Activated T-cell treated with anti-CD3 and anti-CD28 coated beads, Interleukin-2, amount 50 U/mL, for 24 hours (primary cell): Measurements from ENCODE around the gene PRAF2.

Source experiments
- DNase-seq: peaks from one replicate; pipeline ENCODE4 v3.0.0-alpha.2; 2020
- H3K27ac Mint-ChIP-seq: 2 replicates; pipeline ENCODE4 v1.8.0; 2020; ENCODE audit warnings: mild to moderate bottlenecking, mixed read lengths
- H3K27me3 Mint-ChIP-seq: 2 replicates; pipeline ENCODE4 v1.8.0; 2020; ENCODE audit warnings: mixed read lengths
- H3K36me3 Mint-ChIP-seq: 2 replicates; pipeline ENCODE4 v1.8.0; 2020; ENCODE audit warnings: low read depth, mixed read lengths
- H3K4me1 Mint-ChIP-seq: 2 replicates; pipeline ENCODE4 v1.8.0; 2020; ENCODE audit warnings: low read depth, mixed read lengths
- H3K4me3 Mint-ChIP-seq: 2 replicates; pipeline ENCODE4 v1.8.0; 2020; ENCODE audit warnings: mild to moderate bottlenecking, moderate library complexity, mixed read lengths
- H3K9me3 Mint-ChIP-seq: 2 replicates; pipeline ENCODE4 v1.8.0; 2020; ENCODE audit warnings: mixed read lengths

The PRAF2 gene

DNA sequence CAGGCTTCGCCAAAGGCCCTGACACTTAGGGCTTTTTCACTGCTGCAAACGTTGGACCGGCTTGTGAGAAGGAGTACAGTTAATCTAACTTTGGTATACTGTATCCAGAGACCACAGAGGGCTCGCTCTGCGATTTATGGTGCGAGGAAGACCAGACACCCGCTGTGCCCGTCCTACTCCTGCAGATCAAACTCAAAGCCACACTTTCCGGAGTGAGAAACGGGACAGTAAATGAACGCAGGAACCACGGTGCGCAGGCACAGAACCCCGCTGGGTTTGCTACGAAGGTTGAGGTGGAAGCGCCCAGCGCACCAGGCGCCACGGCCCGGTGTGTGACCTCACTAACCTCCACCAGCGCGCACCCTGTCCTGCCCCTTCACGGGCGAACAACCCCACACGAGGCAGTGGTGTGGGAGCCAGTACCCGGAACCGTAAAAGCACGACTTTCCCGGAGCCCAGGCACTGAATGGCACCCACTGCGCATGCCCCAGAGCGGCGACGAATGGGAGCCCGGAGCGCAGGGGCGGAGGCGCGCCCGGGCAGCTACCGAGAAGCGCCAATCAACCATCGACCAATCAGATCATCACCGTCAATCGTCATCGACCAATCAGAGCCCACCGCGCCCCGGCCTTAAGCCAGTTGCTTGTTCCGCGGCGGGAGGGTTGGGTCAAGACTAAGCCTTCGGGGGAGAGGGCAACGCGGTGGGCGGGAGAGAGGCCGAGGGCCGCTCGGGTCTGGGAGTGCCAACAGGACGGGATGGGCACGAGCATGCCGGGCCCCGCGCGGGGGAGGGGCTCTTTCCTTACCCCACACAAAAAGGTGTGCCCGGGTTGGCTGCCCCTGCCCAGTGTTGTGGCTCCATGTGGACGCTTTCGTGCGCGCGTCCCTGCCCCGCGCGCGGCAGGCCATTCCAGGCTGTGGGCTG is 27.2 kb upstream of the PRAF2 start:
- Mint-ChIP-seq H3K27me3 (peaks cover 2% of the 10 kb centered on the region), H3K9me3 (no peaks in the 10 kb centered on the region), H3K4me3 (peak overlapping the region; percentile 89), H3K4me1 (peaks cover 11% of the 10 kb centered on the region), H3K27ac (peak overlapping the region; percentile 94), H3K36me3 (peaks cover 8% of the 10 kb centered on the region)
- DNase-seq = peak; percentile 88

GRCh38 chrX:49096419-49096818 is 22.6 kb upstream of the PRAF2 start:
- no peak overlapping the region for H3K27ac Mint-ChIP-seq
- no peak overlapping the region for H3K4me3 Mint-ChIP-seq
- no peak for DNase-seq
- H3K36me3 Mint-ChIP-seq = peaks cover 6% of the 10 kb centered on the region
- H3K9me3 Mint-ChIP-seq = no peaks in the 10 kb centered on the region
- peaks cover 5% of the 10 kb centered on the region for H3K4me1 Mint-ChIP-seq
- H3K27me3 Mint-ChIP-seq = peaks cover 2% of the 10 kb centered on the region

DNA sequence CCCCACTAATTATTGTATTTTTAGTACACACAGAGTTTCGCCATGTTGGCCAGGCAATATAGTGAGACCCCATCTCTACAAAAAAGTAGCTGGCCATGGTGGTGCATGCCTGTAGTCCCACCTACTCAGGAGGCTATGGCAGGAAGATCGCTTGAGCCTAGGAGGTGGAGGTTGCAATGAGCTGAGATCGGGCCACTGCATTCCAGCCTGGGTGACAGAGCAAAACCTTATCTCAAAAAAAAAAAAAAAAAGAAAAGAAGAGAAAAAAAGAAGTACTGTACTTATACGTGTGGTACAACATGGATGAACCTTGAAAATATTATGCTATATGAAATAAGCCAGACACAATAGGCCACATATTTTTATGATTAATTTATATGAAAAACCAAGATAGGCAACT is 15.8 kb upstream of the PRAF2 start:
- DNase-seq = no peak
- Mint-ChIP-seq H3K4me3 (no peak overlapping the region), H3K9me3 (no peaks in the 10 kb centered on the region), H3K4me1 (no peaks in the 10 kb centered on the region), H3K27ac (no peak overlapping the region), H3K36me3 (no peaks in the 10 kb centered on the region), H3K27me3 (peaks cover 5% of the 10 kb centered on the region)

- peaks cover 3% of the 10 kb centered on the region for H3K36me3 Mint-ChIP-seq
- H3K27ac Mint-ChIP-seq = no peak overlapping the region
- H3K27me3 Mint-ChIP-seq = peaks cover 4% of the 10 kb centered on the region
- H3K4me3 Mint-ChIP-seq = no peak overlapping the region
- H3K9me3 Mint-ChIP-seq = no peaks in the 10 kb centered on the region
- no peak for DNase-seq
- H3K4me1 Mint-ChIP-seq = peaks cover 14% of the 10 kb centered on the region
Measured at GRCh38 chrX:49082271-49082871, 8.6 kb upstream of the PRAF2 start.

DNA sequence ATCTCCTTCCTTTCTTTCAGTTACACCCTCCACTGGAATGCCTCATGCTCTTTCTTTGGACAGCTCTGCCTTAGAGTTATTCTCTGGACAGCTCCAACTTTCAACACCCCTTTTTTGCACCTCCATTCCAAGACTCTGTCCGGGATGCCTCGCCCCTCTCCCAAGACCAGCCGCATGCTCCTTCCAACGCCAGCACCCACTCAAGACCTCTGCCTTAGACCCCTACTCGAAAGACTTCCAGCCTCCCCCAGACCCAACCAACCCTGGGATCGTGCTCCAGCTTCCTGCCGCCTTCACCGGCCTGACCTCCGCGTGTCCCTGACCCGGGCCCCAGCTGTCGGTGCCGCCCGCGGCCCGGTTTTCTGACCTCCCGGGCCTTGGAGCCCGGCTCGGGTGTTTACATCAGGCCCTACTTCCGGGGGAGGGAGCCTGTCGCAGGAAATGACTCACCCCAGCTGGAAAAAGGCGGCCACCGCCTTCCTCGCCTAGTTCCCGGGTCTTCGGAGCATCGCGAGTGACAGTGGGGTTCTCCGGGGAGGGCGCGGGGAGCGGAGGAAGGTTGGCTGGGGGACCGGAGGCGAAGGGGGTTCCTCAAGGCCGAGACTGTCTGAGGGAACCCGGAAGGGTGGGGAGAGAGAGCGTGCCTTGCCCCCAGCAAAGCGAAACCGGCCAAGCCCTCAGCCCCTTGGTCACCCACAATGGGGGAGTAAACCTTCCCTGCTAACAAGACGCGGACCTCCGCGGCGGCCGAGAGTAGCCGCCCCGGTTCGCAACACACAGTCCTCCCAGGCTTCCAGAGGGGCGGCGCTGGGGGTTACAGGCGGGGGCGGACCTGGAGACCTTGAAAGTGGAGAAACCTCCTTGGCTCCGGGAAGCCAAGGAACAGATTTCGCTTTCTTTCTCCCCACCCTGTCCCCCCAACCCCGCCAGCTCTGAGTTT is 6.0 kb upstream of the PRAF2 start, which contains the start of gene WDR45:
Gene WDR45 (minus strand): TSS at position 399 of the 940 bp plus-strand sequence. CDS start 1,792 bp downstream, outside the sequence.
- H3K36me3 Mint-ChIP-seq = peaks cover 22% of the 10 kb centered on the region
- H3K27me3 Mint-ChIP-seq = peaks cover 4% of the 10 kb centered on the region
- peak; percentile 78 for DNase-seq
- H3K4me3 Mint-ChIP-seq = peak within 1 kb of the TSS; percentile 81
- no peaks in the 10 kb centered on the region for H3K9me3 Mint-ChIP-seq
- peak within 1 kb of the TSS; percentile 93 for H3K27ac Mint-ChIP-seq
- peaks cover 14% of the 10 kb centered on the region for H3K4me1 Mint-ChIP-seq

DNA sequence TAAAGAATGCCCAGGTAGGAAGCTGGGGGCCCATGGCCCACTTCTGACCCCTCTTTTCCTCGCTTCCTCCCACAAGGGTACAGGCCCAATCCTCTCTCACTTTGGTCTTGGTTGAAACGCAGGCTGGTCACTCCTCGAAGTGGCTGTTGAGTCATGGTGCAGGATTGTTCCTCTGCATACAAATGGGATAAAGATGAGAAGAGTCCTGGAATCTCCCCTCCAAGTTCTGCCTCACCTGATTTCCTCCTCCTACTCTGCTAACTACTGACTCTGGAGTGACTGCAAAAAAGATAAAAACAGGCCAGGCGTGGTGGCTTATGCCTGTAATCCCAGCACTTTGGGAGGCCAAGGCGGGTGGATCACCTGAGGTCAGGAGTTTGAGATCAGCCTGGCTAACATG is 4.1 kb upstream of the PRAF2 start:
- Mint-ChIP-seq H3K9me3 (no peaks in the 10 kb centered on the region), H3K4me1 (peaks cover 22% of the 10 kb centered on the region), H3K36me3 (peaks cover 33% of the 10 kb centered on the region), H3K27me3 (peaks cover 4% of the 10 kb centered on the region), H3K4me3 (no peak overlapping the region), H3K27ac (peak overlapping the region; percentile 93)
- DNase-seq = no peak

DNA sequence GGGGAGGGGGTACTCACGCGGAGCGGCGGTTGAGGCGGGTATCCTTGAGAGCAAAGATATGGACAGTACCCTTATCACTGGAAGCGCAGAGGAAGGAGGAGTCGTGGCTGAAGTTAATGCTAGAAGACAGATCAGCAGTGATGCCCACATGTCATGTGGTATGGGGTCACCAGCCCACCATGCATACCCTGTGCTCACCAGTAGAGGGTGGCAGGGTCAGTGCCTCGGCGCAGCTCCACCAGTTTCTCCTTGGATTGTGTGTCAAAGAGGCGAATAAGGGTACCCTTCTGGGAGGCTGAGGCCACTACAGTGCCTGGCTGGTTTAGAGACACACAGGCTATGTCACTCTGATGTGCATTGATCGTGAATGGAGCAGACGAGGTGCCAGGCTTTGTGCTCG is 1.5 kb upstream of the PRAF2 start:
- no peak overlapping the region for H3K4me3 Mint-ChIP-seq
- no peak for DNase-seq
- H3K36me3 Mint-ChIP-seq = peaks cover 42% of the 10 kb centered on the region
- H3K9me3 Mint-ChIP-seq = no peaks in the 10 kb centered on the region
- H3K4me1 Mint-ChIP-seq = peaks cover 24% of the 10 kb centered on the region
- H3K27me3 Mint-ChIP-seq = peaks cover 4% of the 10 kb centered on the region
- H3K27ac Mint-ChIP-seq = no peak overlapping the region

DNA sequence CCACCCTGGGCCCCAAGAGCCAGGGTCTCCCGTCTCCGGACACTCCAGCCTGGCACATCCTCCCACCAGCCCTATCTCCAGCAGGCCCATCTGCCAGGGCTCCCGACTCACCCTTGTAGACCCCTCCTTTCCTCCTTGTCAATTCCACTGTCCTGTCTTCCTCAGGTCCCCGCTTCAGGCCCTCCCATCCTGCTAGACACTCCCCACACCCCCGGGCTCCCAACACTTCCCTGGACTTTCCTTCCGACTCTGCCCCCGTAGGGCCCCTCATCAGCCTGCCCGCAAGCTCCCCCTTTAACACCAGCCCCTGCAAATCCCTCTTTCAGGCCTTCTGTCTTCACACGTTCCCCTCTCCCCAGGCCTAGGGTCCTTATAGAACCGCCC is 1.1 kb downstream of the PRAF2 start:
- H3K27me3 Mint-ChIP-seq = peaks cover 5% of the 10 kb centered on the region
- peaks cover 15% of the 10 kb centered on the region for H3K4me1 Mint-ChIP-seq
- H3K36me3 Mint-ChIP-seq = peaks cover 46% of the 10 kb centered on the region
- peak overlapping the region; percentile 84 for H3K27ac Mint-ChIP-seq
- no peak for DNase-seq
- no peaks in the 10 kb centered on the region for H3K9me3 Mint-ChIP-seq
- H3K4me3 Mint-ChIP-seq = peak overlapping the region; percentile 84

DNA sequence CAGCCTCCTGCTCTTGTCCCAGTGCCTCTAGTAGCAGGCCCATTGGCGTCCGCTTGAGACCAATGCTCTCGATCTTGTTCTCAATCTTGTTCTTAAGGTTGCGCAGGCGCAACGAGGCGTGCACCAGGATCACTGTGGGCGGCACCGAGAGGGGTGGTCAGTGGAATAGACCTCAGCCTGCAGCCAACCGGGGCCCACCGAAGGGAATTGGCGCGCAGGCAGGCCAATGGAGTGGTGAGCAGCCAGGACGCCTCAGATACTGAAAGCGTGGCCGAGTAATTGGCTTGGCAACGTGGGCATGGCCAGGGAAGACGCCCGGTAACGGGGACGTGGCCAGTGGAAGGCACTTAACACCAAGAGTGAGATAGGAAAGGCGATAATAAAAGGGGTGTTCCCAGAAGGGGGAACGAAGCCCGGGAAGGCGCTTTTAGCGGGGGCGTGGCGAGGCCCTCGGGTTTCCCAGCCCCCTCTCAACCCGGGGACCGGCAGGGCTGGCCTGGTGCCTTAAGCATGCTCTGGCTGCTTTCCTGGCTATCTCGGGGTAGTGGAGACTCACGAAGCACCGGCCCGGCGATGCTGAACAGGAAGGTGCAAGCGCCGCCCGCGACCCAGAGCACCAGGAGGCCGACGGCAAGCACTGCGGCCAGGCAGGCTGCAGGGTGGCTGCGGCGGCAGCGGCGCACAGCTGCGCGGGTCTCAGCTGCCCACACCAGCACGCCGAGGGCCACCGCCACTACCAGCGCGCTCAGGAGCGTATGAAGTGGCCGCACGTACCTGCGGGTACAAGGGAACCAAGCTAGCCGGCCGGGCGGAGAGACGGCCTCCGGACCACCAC is 1.7 kb downstream of the PRAF2 start:
- H3K4me1 Mint-ChIP-seq = peaks cover 15% of the 10 kb centered on the region
- peak overlapping the region; percentile 84 for H3K4me3 Mint-ChIP-seq
- peaks cover 41% of the 10 kb centered on the region for H3K36me3 Mint-ChIP-seq
- no peaks in the 10 kb centered on the region for H3K9me3 Mint-ChIP-seq
- DNase-seq = no peak
- H3K27ac Mint-ChIP-seq = no peak overlapping the region
- peaks cover 5% of the 10 kb centered on the region for H3K27me3 Mint-ChIP-seq

GRCh38 chrX:49070988-49071387 is 2.8 kb downstream of the PRAF2 start:
- H3K9me3 Mint-ChIP-seq = no peaks in the 10 kb centered on the region
- peaks cover 15% of the 10 kb centered on the region for H3K4me1 Mint-ChIP-seq
- H3K4me3 Mint-ChIP-seq = no peak overlapping the region
- H3K27ac Mint-ChIP-seq = peak overlapping the region; percentile 1
- H3K27me3 Mint-ChIP-seq = peaks cover 5% of the 10 kb centered on the region
- DNase-seq = no peak
- peaks cover 33% of the 10 kb centered on the region for H3K36me3 Mint-ChIP-seq

GRCh38 chrX:49069038-49069437 is 4.8 kb downstream of the PRAF2 start:
- H3K27me3 Mint-ChIP-seq = peaks cover 5% of the 10 kb centered on the region
- peaks cover 12% of the 10 kb centered on the region for H3K4me1 Mint-ChIP-seq
- peaks cover 20% of the 10 kb centered on the region for H3K36me3 Mint-ChIP-seq
- H3K27ac Mint-ChIP-seq = no peak overlapping the region
- H3K9me3 Mint-ChIP-seq = no peaks in the 10 kb centered on the region
- DNase-seq = no peak
- no peak overlapping the region for H3K4me3 Mint-ChIP-seq

- H3K4me3 Mint-ChIP-seq = no peak overlapping the region
- peaks cover 5% of the 10 kb centered on the region for H3K27me3 Mint-ChIP-seq
- no peaks in the 10 kb centered on the region for H3K9me3 Mint-ChIP-seq
- H3K27ac Mint-ChIP-seq = no peak overlapping the region
- DNase-seq = no peak
- peaks cover 3% of the 10 kb centered on the region for H3K4me1 Mint-ChIP-seq
- peaks cover 17% of the 10 kb centered on the region for H3K36me3 Mint-ChIP-seq
Measured at GRCh38 chrX:49067285-49068120, 6.3 kb downstream of the PRAF2 start.

- Mint-ChIP-seq H3K4me1 (no peaks in the 10 kb centered on the region), H3K36me3 (peaks cover 13% of the 10 kb centered on the region), H3K27me3 (peaks cover 5% of the 10 kb centered on the region), H3K9me3 (no peaks in the 10 kb centered on the region), H3K27ac (no peak overlapping the region), H3K4me3 (no peak overlapping the region)
- no peak for DNase-seq
Measured at GRCh38 chrX:49066690-49067089, 7.1 kb downstream of the PRAF2 start.
